GM19023 (cell line): ENCODE results near the gene CRYGC.
"Not testable (repeated sequence)": the region's sequence is repeated elsewhere in the genome, so short reads cannot be mapped to it uniquely, and the experiment has no call there.

Experiments used
- ATAC-seq: cut with Tn5 transposase; IDR thresholded peaks from one replicate; pipeline ENCODE4 v1.9.1; 2021; ENCODE audit warnings: mild to moderate bottlenecking, moderate library complexity; ENCODE audit not compliant: unreplicated experiment

Gene CRYGC

DNA sequence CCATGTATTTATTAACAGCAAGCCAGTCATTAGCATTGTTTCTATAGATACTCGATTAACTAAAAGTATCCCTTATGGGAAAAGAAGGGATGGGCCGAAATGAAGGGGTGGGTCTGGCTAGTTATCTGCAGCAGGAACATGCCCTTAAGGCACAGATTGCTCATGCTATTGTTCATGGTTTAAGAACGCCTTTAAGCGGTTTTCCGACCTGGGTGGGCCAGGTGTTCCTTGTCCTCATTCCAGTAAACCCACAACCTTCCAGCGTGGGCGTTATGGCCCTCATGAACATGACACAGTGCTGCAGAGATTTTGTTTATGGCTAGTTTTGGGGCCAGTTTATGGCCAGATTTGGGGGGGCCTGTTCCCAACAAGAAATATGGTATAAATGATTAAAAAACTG lies 8.7 kb upstream of the CRYGC start:
- not testable (repeated sequence) for ATAC-seq

- ATAC-seq = no peak
Observed at GRCh38 chr2:208136716-208137094, 7.1 kb upstream of the CRYGC start.

GRCh38 chr2:208135794-208136715 lies 6.4 kb upstream of the CRYGC start:
- ATAC-seq = no peak

DNA sequence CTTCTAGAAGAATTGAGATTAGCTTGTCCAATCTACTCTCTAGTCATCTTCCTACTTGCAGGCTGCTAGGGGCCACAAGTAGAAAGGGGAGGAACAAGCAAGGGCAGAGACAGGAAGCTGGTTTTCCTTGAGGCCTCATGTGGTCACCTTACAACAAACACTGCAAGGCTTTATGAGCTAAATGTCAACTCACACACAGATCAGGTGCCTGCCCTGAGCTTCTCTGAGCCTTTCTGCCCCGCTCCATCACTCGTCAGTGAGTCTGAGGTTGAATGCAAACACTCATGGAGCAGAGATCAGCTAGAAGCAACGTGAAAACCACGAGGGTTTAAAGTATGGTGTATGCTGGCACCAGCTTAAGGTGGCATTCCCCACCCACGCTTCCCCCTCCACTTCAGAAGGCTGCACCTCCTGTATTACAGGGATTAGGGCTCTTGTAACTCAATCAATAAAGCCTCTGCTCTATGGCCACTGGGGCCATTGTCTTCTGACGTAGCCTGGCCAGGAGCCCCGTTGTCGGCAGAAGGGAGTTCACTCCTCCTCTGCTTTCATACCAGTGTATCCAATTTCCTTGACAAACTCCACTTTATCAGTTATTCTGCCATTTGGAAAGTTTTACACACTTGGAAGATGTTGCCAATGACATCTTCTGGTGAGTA lies 5.4 kb upstream of the CRYGC start:
- ATAC-seq = no peak

DNA sequence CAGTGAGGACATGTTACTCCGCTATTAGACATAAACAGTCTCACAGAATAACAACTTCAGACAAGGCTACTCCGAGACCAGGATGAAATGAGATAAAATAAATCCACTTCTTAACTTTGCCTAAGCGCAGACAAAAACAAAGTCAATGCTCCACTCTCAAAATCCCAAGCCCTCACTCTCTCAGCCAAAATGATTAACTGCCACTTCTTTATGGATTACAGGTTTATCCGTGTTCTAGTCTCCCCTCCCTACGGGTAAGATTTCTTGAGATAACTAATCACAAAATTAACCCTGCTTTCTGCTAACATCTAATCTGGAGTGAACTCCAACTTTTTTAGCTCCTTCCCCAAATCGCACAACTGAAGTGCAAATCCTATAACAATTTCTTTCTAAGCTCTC lies 1.1 kb upstream of the CRYGC start:
- no peak for ATAC-seq

DNA sequence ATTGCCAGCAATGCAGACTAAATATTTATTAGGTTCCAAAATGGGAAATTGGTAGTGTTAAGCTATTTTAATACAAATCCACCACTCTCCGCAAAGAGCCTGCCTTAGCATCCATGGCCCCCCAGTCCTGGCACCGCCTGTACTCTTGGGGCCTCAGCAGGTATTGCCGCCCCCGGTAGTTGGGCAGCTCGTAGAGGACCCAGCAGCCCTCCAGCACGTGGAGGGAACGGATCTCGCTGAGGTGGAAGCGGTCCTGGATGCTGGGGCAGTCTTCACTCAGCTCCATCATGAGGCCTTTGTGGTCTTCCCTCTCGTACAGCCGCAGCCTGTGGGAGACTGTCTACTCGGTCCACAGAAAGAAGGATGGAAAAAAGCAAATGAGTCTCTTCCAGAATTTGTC lies 1.5 kb downstream of the CRYGC start:
- ATAC-seq = no peak

- ATAC-seq = no peak
Observed at GRCh38 chr2:208127090-208127489, 2.5 kb downstream of the CRYGC start.

- ATAC-seq = no peak
Observed at GRCh38 chr2:208125251-208125650, 4.4 kb downstream of the CRYGC start.

GRCh38 chr2:208124013-208124715 lies 5.5 kb downstream of the CRYGC start, which contains the start of gene CRYGD:
TSS of gene CRYGD (minus strand) at chr2:208124524. CDS start at chr2:208124473, 51 bp downstream.
- not testable (repeated sequence) for ATAC-seq

DNA sequence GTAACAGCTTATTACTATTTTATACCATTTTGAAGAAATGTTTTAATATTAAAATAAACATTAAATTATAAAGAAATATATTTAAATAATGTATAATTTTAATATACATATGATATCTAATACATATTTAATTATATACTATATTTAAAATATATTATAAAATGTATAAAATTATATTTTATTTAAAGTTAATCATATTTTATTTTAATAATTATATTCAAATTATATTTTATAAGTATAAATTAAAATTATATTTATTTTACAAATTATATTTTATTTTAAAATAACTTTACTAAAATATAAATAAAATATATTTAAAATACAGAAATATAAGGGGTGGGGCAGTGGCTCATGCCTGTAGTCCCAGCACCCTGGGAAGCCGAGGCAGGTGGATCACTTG lies 7.4 kb downstream of the CRYGC start:
- ATAC-seq = no peak

GRCh38 chr2:208118918-208119317 lies 10.7 kb downstream of the CRYGC start:
- ATAC-seq = no peak

- not testable (repeated sequence) for ATAC-seq
Observed at GRCh38 chr2:208117390-208117789, 12.2 kb downstream of the CRYGC start.

DNA sequence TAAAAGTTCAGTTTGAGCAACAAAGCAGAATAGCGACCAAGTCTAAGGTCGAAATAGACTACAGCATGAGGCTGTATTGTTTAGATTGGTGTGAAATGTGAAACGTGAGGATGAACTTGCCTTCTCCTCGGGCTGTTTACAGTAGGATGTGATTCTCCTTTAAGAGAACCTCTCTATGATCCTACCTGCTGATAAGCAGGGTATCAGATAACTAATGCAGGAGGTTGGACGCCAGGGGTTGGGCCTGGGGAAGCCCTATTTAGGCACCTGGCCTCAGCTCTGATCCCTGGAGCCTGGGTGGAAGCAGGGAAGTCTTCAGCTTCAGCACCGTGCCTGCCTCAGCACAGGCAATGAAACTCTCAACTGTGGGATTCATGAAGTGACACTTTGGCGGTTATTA lies 16.7 kb downstream of the CRYGC start:
- no peak for ATAC-seq

DNA sequence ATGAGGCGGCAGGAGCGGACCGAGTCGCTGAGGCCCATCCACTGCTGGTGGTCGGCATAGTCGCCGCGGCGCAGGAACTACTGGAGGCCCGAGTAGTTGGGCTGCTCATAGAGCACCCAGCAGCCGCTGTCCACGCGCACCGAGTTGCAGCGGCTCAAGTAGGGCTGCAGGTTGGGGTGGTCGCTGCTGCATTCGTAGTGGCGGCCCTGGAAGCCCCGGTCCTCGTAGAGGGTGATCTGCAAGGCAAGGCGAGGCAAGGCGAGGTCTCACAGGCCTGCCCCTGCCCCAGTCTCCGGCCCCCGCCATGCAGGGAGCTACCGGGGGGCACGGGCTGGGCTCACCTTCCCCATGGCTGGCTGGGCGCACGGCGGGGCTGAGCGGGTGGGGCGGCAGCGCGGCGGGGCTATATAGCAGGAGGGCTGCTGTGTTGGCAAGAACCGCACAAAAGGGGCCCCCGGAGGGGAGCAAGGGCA lies 17.3 kb downstream of the CRYGC start:
- not testable (repeated sequence) for ATAC-seq

GRCh38 chr2:208103616-208104015 lies 26.0 kb downstream of the CRYGC start:
- no peak for ATAC-seq

DNA sequence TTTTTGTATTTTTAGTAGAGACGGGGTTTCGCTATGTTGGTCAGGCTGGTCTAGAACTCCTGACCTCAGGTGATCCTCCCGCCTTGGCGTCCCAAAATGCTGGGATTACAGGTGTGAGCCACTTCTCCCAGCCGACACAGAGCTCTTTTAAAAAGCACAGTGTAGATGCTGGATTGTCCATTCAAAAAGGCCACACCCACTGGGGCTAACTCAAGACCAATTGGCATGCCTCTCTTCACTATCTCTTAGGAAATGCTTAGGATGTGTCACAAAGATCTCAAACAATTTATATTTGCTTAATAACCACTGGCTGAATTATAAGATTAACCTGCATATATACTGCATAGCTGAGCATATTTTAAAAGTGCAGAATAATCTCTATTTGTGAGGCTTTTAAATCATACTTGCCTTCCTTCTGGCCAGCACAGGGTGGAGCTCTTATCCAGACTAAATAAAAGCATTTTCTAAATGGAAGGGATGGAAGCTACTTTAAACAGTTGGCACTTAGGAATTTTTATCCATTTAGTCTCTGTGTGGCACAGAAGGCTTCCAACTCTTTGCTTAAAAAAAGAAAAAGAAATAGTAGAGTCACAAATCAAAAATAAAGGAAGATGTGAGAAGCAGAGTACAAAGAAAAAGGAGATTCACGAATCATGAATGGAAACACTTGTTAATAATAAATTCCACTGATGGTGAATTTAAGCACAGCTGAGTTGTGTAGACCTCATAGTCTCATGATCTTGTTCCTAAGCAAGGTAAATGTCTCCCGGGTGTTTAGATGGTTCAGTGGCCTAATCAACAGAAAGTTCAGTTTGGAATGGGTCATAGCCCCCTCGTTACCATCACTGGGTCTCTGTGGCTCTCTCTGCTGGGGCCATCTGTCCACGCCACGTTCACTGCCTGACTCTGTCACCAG lies 27.7 kb downstream of the CRYGC start:
- ATAC-seq = no peak

DNA sequence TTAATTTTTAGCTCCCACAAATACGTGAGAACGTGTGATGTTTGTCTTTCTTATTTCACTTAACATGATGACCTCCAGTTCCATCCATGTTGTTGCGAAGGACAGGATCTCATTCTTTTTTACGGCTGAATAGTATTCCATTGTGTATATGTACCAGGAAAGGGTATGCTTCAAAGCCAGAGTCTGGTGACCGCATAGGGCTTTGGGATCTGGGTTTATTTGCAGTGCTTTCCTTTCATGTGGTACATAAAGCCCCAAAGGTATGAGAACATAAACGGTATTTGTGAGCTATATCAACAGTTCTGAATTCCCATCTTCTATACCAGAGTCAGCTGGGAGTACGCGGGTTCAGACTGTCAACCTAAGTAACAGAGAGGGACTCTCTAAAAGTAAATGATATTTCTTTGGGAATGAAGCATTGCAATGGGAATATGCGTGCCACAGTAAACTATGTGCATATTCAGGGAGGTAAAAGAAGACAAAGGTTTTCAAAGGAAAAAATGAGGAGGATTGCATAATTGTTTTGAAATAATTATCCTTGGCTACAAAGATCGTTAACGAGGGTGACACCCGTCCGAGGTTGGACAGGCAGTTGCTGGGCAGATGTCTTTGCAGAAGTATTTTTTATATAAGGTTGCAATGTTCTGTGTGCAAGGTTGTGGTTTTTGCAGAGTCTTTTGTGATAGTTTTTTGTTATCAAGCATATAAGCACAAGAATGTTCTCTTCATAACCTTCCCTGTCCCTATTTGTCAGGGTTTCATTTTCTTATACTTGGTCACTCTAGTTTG lies 29.8 kb downstream of the CRYGC start:
- no peak for ATAC-seq

GRCh38 chr2:208098701-208099100 lies 30.9 kb downstream of the CRYGC start:
- ATAC-seq = not testable (repeated sequence)

DNA sequence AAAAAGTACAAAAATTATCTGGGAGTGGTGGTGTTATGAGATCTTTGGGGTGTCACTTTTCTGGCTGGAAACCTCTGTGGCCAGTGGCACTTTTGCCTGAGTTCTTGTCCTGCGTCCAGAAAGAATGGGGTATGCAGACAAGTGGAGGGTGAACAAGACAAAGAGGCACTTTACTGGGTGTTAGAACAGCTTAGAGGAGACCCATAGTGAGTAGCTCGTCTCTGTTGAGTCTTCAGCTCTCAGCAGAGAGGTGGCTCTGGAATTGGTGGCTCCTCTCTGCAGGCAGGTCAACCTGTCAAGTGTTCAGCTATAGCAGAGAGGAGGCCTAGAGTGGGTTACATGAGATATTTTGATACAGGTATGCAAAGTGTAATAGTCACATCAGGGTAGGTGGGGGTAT lies 31.4 kb downstream of the CRYGC start:
- ATAC-seq = no peak

GRCh38 chr2:208097801-208098200 lies 31.8 kb downstream of the CRYGC start:
- no peak for ATAC-seq
